AG08395 (cell line): ENCODE results near the gene RHCG.

Experiments used
- DNase-seq: peaks from one replicate; pipeline ENCODE4 v3.0.0; 2012; ENCODE audit warnings: mixed read lengths, low spot score

RHCG gene

GRCh38 chr15:89496155-89497098 is at the start of gene RHCG:
Gene RHCG (minus strand): TSS chr15:89496583. CDS start chr15:89496544, 39 bp downstream.
- DNase-seq = no peak

- DNase-seq = no peak
Measured at GRCh38 chr15:89543389-89543788, 47.0 kb upstream of the RHCG start.

- DNase-seq = no peak
Measured at GRCh38 chr15:89542369-89542768, 46.0 kb upstream of the RHCG start.

GRCh38 chr15:89539027-89539426 is 42.6 kb upstream of the RHCG start:
- DNase-seq = no peak

- no peak for DNase-seq
Measured at GRCh38 chr15:89533861-89534544, 37.6 kb upstream of the RHCG start.

- DNase-seq = no peak
Measured at GRCh38 chr15:89531796-89532537, 35.6 kb upstream of the RHCG start.

GRCh38 chr15:89530976-89531375 is 34.6 kb upstream of the RHCG start:
- no peak for DNase-seq

GRCh38 chr15:89528757-89529352 is 32.5 kb upstream of the RHCG start:
- no peak for DNase-seq

GRCh38 chr15:89526601-89527441 is 30.4 kb upstream of the RHCG start:
- no peak for DNase-seq

GRCh38 chr15:89526181-89526580 is 29.8 kb upstream of the RHCG start:
- DNase-seq = no peak

GRCh38 chr15:89524184-89524583 is 27.8 kb upstream of the RHCG start:
- no peak for DNase-seq

- no peak for DNase-seq
Measured at GRCh38 chr15:89523101-89523500, 26.7 kb upstream of the RHCG start.

- no peak for DNase-seq
Measured at GRCh38 chr15:89521605-89522004, 25.2 kb upstream of the RHCG start.

GRCh38 chr15:89515477-89515876 is 19.1 kb upstream of the RHCG start:
- no peak for DNase-seq

GRCh38 chr15:89514596-89515406 is 18.4 kb upstream of the RHCG start:
- DNase-seq = no peak

GRCh38 chr15:89514186-89514585 is 17.8 kb upstream of the RHCG start:
- DNase-seq = no peak

- DNase-seq = no peak
Measured at GRCh38 chr15:89513284-89513683, 16.9 kb upstream of the RHCG start.

GRCh38 chr15:89512631-89513030 is 16.2 kb upstream of the RHCG start:
- DNase-seq = no peak

- no peak for DNase-seq
Measured at GRCh38 chr15:89506026-89506686, 9.8 kb upstream of the RHCG start.

- no peak for DNase-seq
Measured at GRCh38 chr15:89504166-89504565, 7.8 kb upstream of the RHCG start.
